Neural progenitor cell (in vitro differentiated cells): ENCODE results near the gene PSMC3IP.

Source experiments
- EZH2 ChIP-seq: fragments of 200-600 bp; sonication (generic); IDR thresholded peaks from 2 replicates; pipeline ENCODE4 v1.6.1; 2017; ENCODE audit warnings: antibody characterized with exemption, mild to moderate bottlenecking, moderate library complexity
- EZH2phosphoT487 ChIP-seq: fragments of 200-600 bp; sonication (generic); IDR thresholded peaks from 2 replicates; pipeline ENCODE4 v1.6.1; 2017; ENCODE audit warnings: antibody characterized with exemption
- TF ChIP-seq, protein P1 (sequence below): fragments of 200-600 bp; sonication (generic); IDR thresholded peaks from 2 replicates; pipeline ENCODE4 v1.5.1; 2017; ENCODE audit warnings: antibody characterized with exemption, mild to moderate bottlenecking

DNA sequence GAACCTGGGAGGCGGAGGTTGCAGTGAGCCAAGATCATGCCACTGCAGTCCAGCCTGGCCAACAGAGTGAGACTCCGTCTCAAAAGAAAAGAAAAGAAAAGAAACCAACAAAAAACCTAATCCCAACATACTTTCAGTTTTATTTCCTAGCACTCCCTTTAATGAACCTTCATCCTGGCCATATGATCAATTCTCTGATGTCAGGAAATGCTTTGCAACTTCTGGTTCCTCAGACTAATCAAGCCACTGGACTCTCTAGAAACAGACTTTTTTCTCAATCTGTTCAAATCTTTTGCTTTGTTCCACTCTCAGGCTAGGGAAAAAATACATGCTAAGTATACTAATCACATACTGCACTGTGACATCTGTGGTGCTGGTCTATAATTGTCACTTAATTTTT lies 13.4 kb upstream of the PSMC3IP start:
- TF ChIP-seq, protein P1, sequence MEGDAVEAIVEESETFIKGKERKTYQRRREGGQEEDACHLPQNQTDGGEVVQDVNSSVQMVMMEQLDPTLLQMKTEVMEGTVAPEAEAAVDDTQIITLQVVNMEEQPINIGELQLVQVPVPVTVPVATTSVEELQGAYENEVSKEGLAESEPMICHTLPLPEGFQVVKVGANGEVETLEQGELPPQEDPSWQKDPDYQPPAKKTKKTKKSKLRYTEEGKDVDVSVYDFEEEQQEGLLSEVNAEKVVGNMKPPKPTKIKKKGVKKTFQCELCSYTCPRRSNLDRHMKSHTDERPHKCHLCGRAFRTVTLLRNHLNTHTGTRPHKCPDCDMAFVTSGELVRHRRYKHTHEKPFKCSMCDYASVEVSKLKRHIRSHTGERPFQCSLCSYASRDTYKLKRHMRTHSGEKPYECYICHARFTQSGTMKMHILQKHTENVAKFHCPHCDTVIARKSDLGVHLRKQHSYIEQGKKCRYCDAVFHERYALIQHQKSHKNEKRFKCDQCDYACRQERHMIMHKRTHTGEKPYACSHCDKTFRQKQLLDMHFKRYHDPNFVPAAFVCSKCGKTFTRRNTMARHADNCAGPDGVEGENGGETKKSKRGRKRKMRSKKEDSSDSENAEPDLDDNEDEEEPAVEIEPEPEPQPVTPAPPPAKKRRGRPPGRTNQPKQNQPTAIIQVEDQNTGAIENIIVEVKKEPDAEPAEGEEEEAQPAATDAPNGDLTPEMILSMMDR = no peak
- TF ChIP-seq EZH2 (no peak), EZH2phosphoT487 (no peak)
